SK-N-SH (cell line): ENCODE results near the gene CCNK. TPM values are rescaled to one million over a fixed set of nuclear protein-coding genes. Genes with fewer than 3 reads are reported as not detected.

ENCODE experiments used
- CTCF ChIA-PET: fragments of 300-600, 350-600 bp; formaldehyde crosslinking; extraction: SDS; loops from one replicate; lab custom pipeline; 2021; lab: Yijun Ruan, JAX
- POLR2A ChIA-PET: fragments of 350-600 bp; sonication (Branson Sonifier 250); formaldehyde crosslinking; extraction: SDS; loops from one replicate; lab custom pipeline; 2020; ENCODE audit warnings: antibody characterized with exemption, inconsistent platforms; lab: Yijun Ruan, JAX
- DNase-seq: peaks from one replicate; pipeline ENCODE4 v3.0.0; 2012
- H2AFZ ChIP-seq: fragments of 200-600 bp; sonication (generic); 2 replicates; pipeline ENCODE4 v1.8.1; 2016; ENCODE audit warnings: antibody characterized with exemption, mild to moderate bottlenecking, low read depth
- H3F3A ChIP-seq: fragments of 200-600 bp; sonication (generic); replicated peaks from 2 replicates; pipeline ENCODE3; 2016; ENCODE audit warnings: antibody characterized with exemption, mild to moderate bottlenecking; ENCODE audit not compliant: insufficient read depth
- H3K27ac ChIP-seq, 2 experiments: fragments of 200-500 bp in 1 of 2; fragments of 200-600 bp in 1 of 2; sonication (Bioruptor generic) in 1 of 2; sonication (generic), shearing (Covaris generic) in 1 of 2; 2 replicates each; pipeline versions ENCODE4 v1.5.1 to v1.6.1; 2014 to 2016; ENCODE audit warnings: low read depth in 2 of 2, inconsistent platforms in 1 of 2, low read length in 1 of 2, mild to moderate bottlenecking in 1 of 2, mixed read lengths in 1 of 2
- H3K27me3 ChIP-seq: fragments of 200-600 bp; sonication (generic), shearing (Covaris generic); 2 replicates; pipeline ENCODE4 v1.6.1; 2016; ENCODE audit warnings: mixed run types; ENCODE audit not compliant: insufficient read depth
- H3K36me3 ChIP-seq, 2 experiments: fragments of 200-500 bp in 1 of 2; fragments of 200-600 bp in 1 of 2; sonication (Bioruptor generic) in 1 of 2; sonication (generic) in 1 of 2; replicated peaks in 1 of 2; 2 replicates each; pipeline versions ENCODE3 to v1.5.1; 2014 to 2016; ENCODE audit warnings: low read length in 1 of 2, mild to moderate bottlenecking in 1 of 2; ENCODE audit not compliant: insufficient read depth in 2 of 2, control insufficient read depth in 1 of 2
- H3K4me1 ChIP-seq, 2 experiments: fragments of 200-500 bp in 1 of 2; fragments of 200-600 bp in 1 of 2; sonication (Bioruptor generic) in 1 of 2; sonication (generic), shearing (Covaris generic) in 1 of 2; 2 replicates each; pipeline versions ENCODE4 v1.5.1 to v1.6.1; 2014 to 2016; ENCODE audit warnings: low read depth in 1 of 2, low read length in 1 of 2, mixed run types in 1 of 2; ENCODE audit not compliant: insufficient read depth in 2 of 2, control insufficient read depth in 1 of 2
- H3K4me2 ChIP-seq: fragments of 200-600 bp; sonication (generic), shearing (Covaris generic); 2 replicates; pipeline ENCODE4 v1.6.1; 2017; ENCODE audit warnings: mixed run types
- H3K4me3 ChIP-seq, 2 experiments: fragments of 200-500 bp in 1 of 2; fragments of 200-600 bp in 1 of 2; sonication (Bioruptor generic) in 1 of 2; sonication (generic), shearing (Covaris generic) in 1 of 2; 2 replicates each; pipeline versions ENCODE4 v1.5.1 to v1.8.1; 2014 to 2016; ENCODE audit warnings: low read depth in 2 of 2, inconsistent platforms in 1 of 2, low read length in 1 of 2, mild to moderate bottlenecking in 1 of 2, mixed read lengths in 1 of 2, moderate library complexity in 1 of 2
- H3K79me2 ChIP-seq: fragments of 200-600 bp; sonication (generic); 2 replicates; pipeline ENCODE4 v1.8.1; 2017; ENCODE audit warnings: mild to moderate bottlenecking; ENCODE audit not compliant: insufficient read depth
- H3K9ac ChIP-seq: fragments of 200-600 bp; sonication (generic); 2 replicates; pipeline ENCODE4 v1.6.1; 2017; ENCODE audit warnings: mixed run types
- H3K9me2 ChIP-seq: fragments of 200-600 bp; sonication (generic); 2 replicates; pipeline ENCODE4 v1.6.1; 2017; ENCODE audit warnings: mixed run types
- H3K9me3 ChIP-seq: fragments of 200-600 bp; sonication (generic); 2 replicates; pipeline ENCODE4 v1.6.1; 2017; ENCODE audit warnings: mixed run types, mild to moderate bottlenecking, moderate library complexity
- H4K20me1 ChIP-seq: fragments of 200-600 bp; sonication (generic); 2 replicates; pipeline ENCODE4 v1.6.1; 2017; ENCODE audit warnings: mild to moderate bottlenecking, mixed run types; ENCODE audit not compliant: insufficient read depth
- CHD2 ChIP-seq: fragments of 150-350 bp; IDR thresholded peaks from 2 replicates; pipeline ENCODE4 v1.6.1; 2018; ENCODE audit warnings: low read length; ENCODE audit not compliant: partially characterized antibody
- ELF1 ChIP-seq: IDR thresholded peaks from 2 replicates; pipeline ENCODE4 v1.4.0; 2012
- FOSL2 ChIP-seq: IDR thresholded peaks from 2 replicates; pipeline ENCODE4 v1.4.0; 2012; ENCODE audit warnings: low read depth, mild to moderate bottlenecking, moderate library complexity, borderline replicate concordance
- FOXJ3 ChIP-seq: sonication (generic); formaldehyde crosslinking; IDR thresholded peaks from 2 replicates; pipeline ENCODE4 v1.5.1; 2020; ENCODE audit warnings: mild to moderate bottlenecking, missing genetic modification reagents
- FOXM1 ChIP-seq: IDR thresholded peaks from 2 replicates; pipeline ENCODE4 v1.4.0; 2012; ENCODE audit warnings: low read depth, mild to moderate bottlenecking
- GATA2 ChIP-seq: sonication (generic); formaldehyde crosslinking; IDR thresholded peaks from 2 replicates; pipeline ENCODE4 v1.5.0; 2020; ENCODE audit warnings: mild to moderate bottlenecking, missing genetic modification reagents
- MEF2A ChIP-seq: IDR thresholded peaks from 2 replicates; pipeline ENCODE4 v1.4.0; 2012; ENCODE audit warnings: low read depth, borderline replicate concordance
- NRF1 ChIP-seq: IDR thresholded peaks from 2 replicates; pipeline ENCODE4 v1.6.1; 2012; ENCODE audit warnings: low read depth, mild to moderate bottlenecking, low read length
- RAD21 ChIP-seq: IDR thresholded peaks from 2 replicates; pipeline ENCODE4 v1.6.1; 2012; ENCODE audit warnings: mild to moderate bottlenecking, low read length
- RCOR1 ChIP-seq: fragments of 150-350 bp; IDR thresholded peaks from 2 replicates; pipeline ENCODE4 v1.6.1; 2017; ENCODE audit warnings: antibody characterized with exemption, low read length
- RXRA ChIP-seq: IDR thresholded peaks from 2 replicates; pipeline ENCODE4 v1.4.0; 2012; ENCODE audit warnings: low read depth, mild to moderate bottlenecking, borderline replicate concordance
- TEAD4 ChIP-seq: IDR thresholded peaks from 2 replicates; pipeline ENCODE4 v1.4.0; 2012; ENCODE audit warnings: mild to moderate bottlenecking, borderline replicate concordance; ENCODE audit not compliant: insufficient read depth
- YY1 ChIP-seq: IDR thresholded peaks from 2 replicates; pipeline ENCODE4 v1.4.0; 2012; ENCODE audit warnings: low read depth, mild to moderate bottlenecking
- WGBS: methylation state at CpG from one replicate; pipeline ENCODE4 v1.1.6; 2017; ENCODE audit warnings: low lambda C conversion rate; 5-methylcytosine and 5-hydroxymethylcytosine counted together
- polyA plus RNA-seq, 3 experiments: library from polyadenylated mRNA; depleted of rRNA; stranded (reverse); fragments of >200 nt; gene quantifications; 2 replicates each; pipeline ENCODE4 v1.2.3, GENCODE V29; 2012
- TF ChIP-seq, protein P1 (sequence below): IDR thresholded peaks from 2 replicates; pipeline ENCODE4 v1.4.0; 2012; ENCODE audit warnings: low read depth, borderline replicate concordance
- TF ChIP-seq, protein P2 (sequence below): IDR thresholded peaks from 2 replicates; pipeline ENCODE4; 2012
- TF ChIP-seq, protein P3 (sequence below): fragments of 150-350 bp; IDR thresholded peaks from 2 replicates; pipeline ENCODE4 v1.6.1; 2017; ENCODE audit warnings: antibody characterized with exemption, low read length, low read depth, borderline replicate concordance
- TF ChIP-seq, protein P4 (sequence below): fragments of 150-350 bp; IDR thresholded peaks from 2 replicates; pipeline ENCODE4 v1.6.1; 2016; ENCODE audit warnings: mild to moderate bottlenecking, low read depth, low read length
- TF ChIP-seq, protein P5 (sequence below): IDR thresholded peaks from 2 replicates; pipeline ENCODE4 v1.4.0; 2012; ENCODE audit warnings: low read depth, borderline replicate concordance

CCNK gene
- polyA plus RNA-seq, 1 of the 3 experiments (the other 2 are of a cell fraction) = 14.6 TPM

DNA sequence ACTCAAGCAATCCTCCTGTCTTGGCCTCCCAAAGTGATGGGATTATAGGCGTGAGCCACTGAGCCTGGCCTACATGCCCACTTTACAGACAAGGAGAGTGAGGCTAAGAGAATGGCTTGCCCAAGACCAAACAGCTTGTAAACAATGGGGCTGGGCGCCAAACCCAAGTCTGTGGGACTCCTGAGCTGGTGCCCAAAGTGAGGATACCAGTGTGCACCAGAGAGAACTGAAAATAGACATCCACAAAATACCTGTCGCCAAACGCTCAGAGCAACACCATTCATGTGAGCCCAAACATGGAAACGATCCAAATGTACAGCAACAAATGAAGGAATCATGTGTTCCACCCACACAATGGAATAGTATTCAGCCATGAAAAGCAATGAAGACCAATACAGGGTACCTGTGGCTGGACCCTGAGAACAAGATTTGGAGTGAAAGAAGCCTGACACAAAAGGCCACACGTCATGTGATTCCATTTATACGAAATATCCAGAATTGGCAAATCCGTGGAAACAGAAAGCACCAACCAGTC lies 38.2 kb downstream of the CCNK start:
- Histone ChIP-seq H3K27me3 (no peaks in the 10 kb centered on the region), H3K36me3 (peaks cover 0 to 11% of the 10 kb centered on the region in 2 experiments), H4K20me1 (peaks cover 6% of the 10 kb centered on the region; the same call in 1 of the 2 replicates), H3K4me2 (no peak overlapping the region), H3F3A (no peaks in the 10 kb centered on the region), H3K9ac (no peak overlapping the region), H3K4me3 (no peak overlapping the region), H3K9me3 (no peaks in the 10 kb centered on the region), H3K79me2 (peaks cover 27% of the 10 kb centered on the region; the same call in 1 of the 2 replicates), H3K4me1 (peaks cover 11 to 32% of the 10 kb centered on the region in 2 experiments; a peak in 3 of 4 replicates), H3K9me2 (no peaks in the 10 kb centered on the region), H3K27ac (no peak overlapping the region), H2AFZ (no peak overlapping the region)
- ChIA-PET CTCF (interaction anchor here (0.6 to 1.3 kb wide), 2 partner anchors 92 to 109 kb away, joined by 3 to 5 read pairs; no protein-coding TSS in a partner anchor), POLR2A (no interaction called here)
- 94% methylated on average over 8 of the region's 8 CpGs for WGBS
- TF ChIP-seq YY1 = no peak
- TF ChIP-seq ELF1 = no peak
- no peak for TF ChIP-seq FOXJ3 (CRISPR knock-in tag)
- TF ChIP-seq TEAD4 = no peak
- no peak for TF ChIP-seq CHD2
- TF ChIP-seq GATA2 (CRISPR knock-in tag) = no peak
- no peak for TF ChIP-seq RCOR1
- TF ChIP-seq MEF2A = no peak
- TF ChIP-seq FOSL2 = no peak
- TF ChIP-seq, protein P1, sequence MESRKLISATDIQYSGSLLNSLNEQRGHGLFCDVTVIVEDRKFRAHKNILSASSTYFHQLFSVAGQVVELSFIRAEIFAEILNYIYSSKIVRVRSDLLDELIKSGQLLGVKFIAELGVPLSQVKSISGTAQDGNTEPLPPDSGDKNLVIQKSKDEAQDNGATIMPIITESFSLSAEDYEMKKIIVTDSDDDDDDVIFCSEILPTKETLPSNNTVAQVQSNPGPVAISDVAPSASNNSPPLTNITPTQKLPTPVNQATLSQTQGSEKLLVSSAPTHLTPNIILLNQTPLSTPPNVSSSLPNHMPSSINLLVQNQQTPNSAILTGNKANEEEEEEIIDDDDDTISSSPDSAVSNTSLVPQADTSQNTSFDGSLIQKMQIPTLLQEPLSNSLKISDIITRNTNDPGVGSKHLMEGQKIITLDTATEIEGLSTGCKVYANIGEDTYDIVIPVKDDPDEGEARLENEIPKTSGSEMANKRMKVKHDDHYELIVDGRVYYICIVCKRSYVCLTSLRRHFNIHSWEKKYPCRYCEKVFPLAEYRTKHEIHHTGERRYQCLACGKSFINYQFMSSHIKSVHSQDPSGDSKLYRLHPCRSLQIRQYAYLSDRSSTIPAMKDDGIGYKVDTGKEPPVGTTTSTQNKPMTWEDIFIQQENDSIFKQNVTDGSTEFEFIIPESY = no peak
- TF ChIP-seq RXRA = no peak
- TF ChIP-seq, protein P2, sequence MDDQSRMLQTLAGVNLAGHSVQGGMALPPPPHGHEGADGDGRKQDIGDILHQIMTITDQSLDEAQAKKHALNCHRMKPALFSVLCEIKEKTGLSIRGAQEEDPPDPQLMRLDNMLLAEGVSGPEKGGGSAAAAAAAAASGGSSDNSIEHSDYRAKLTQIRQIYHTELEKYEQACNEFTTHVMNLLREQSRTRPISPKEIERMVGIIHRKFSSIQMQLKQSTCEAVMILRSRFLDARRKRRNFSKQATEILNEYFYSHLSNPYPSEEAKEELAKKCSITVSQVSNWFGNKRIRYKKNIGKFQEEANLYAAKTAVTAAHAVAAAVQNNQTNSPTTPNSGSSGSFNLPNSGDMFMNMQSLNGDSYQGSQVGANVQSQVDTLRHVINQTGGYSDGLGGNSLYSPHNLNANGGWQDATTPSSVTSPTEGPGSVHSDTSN = no peak
- TF ChIP-seq FOXM1 = no peak
- TF ChIP-seq NRF1 = no peak
- DNase-seq = no peak

DNA sequence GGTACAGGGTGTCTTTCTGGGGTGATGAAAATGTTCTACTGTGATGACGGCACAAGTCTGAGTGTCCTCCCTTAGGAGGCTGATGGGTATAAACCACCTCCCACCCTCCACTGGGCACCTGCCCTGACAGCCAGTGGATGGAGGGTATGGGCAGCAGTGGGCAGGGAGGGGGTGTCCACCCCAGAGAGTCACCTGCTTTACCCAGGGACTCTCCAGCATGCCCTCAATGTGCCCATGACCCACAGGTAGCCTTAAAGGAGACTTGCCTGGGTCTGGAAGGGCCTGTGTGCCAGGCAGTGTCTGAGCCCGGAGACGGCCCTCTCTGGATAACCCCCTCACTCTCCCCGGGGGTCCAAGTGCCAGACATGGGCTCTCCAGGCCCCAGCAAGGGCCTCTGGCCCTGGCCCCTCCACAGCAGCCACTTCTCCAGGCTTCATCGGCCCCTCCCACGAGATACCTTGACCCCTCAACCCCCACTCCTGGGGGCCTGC lies 38.8 kb downstream of the CCNK start:
- ChIA-PET CTCF (interaction anchor here (1.3 kb wide), 1 partner anchor 108 kb away, joined by 5 read pairs; no protein-coding TSS in a partner anchor), POLR2A (no interaction called here)
- no peak overlapping the region for H2AFZ ChIP-seq
- no peak overlapping the region for H3K4me2 ChIP-seq
- H3K9ac ChIP-seq = no peak overlapping the region
- no peaks in the 10 kb centered on the region for H3K9me2 ChIP-seq
- no peak overlapping the region for H3K4me3 ChIP-seq
- peaks cover 32% of the 10 kb centered on the region; the same call in 1 of the 2 replicates for H3K79me2 ChIP-seq
- H3K27me3 ChIP-seq = no peaks in the 10 kb centered on the region
- no peaks in the 10 kb centered on the region for H3F3A ChIP-seq
- H3K9me3 ChIP-seq = no peaks in the 10 kb centered on the region
- H3K27ac ChIP-seq = no peak overlapping the region; a peak in 1 of 4 replicates
- H4K20me1 ChIP-seq = peaks cover 6% of the 10 kb centered on the region; the same call in 1 of the 2 replicates
- peaks cover 11 to 36% of the 10 kb centered on the region in 2 experiments; a peak in 3 of 4 replicates for H3K4me1 ChIP-seq
- DNase-seq = peak; percentile 29
- H3K36me3 ChIP-seq = peaks cover 0 to 6% of the 10 kb centered on the region in 2 experiments
- WGBS = 93% methylated on average over 1 of the region's 6 CpGs
- TF ChIP-seq, protein P3, sequence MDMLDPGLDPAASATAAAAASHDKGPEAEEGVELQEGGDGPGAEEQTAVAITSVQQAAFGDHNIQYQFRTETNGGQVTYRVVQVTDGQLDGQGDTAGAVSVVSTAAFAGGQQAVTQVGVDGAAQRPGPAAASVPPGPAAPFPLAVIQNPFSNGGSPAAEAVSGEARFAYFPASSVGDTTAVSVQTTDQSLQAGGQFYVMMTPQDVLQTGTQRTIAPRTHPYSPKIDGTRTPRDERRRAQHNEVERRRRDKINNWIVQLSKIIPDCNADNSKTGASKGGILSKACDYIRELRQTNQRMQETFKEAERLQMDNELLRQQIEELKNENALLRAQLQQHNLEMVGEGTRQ = no peak
- no peak for TF ChIP-seq RAD21
- TF ChIP-seq, protein P4, sequence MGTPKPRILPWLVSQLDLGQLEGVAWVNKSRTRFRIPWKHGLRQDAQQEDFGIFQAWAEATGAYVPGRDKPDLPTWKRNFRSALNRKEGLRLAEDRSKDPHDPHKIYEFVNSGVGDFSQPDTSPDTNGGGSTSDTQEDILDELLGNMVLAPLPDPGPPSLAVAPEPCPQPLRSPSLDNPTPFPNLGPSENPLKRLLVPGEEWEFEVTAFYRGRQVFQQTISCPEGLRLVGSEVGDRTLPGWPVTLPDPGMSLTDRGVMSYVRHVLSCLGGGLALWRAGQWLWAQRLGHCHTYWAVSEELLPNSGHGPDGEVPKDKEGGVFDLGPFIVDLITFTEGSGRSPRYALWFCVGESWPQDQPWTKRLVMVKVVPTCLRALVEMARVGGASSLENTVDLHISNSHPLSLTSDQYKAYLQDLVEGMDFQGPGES = no peak
- TF ChIP-seq, protein P5, sequence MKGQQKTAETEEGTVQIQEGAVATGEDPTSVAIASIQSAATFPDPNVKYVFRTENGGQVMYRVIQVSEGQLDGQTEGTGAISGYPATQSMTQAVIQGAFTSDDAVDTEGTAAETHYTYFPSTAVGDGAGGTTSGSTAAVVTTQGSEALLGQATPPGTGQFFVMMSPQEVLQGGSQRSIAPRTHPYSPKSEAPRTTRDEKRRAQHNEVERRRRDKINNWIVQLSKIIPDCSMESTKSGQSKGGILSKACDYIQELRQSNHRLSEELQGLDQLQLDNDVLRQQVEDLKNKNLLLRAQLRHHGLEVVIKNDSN = no peak
